ENCODE data around the gene CPNE5. TPM values are rescaled to one million over a fixed set of nuclear protein-coding genes. Genes with fewer than 3 reads are reported as not detected.
"Not testable (repeated sequence)": the region's sequence is repeated elsewhere in the genome, so short reads cannot be mapped to it uniquely, and the experiment has no call there.

Gene CPNE5
- total RNA-seq, 1 donor from 2014 or later, result not detected

DNA sequence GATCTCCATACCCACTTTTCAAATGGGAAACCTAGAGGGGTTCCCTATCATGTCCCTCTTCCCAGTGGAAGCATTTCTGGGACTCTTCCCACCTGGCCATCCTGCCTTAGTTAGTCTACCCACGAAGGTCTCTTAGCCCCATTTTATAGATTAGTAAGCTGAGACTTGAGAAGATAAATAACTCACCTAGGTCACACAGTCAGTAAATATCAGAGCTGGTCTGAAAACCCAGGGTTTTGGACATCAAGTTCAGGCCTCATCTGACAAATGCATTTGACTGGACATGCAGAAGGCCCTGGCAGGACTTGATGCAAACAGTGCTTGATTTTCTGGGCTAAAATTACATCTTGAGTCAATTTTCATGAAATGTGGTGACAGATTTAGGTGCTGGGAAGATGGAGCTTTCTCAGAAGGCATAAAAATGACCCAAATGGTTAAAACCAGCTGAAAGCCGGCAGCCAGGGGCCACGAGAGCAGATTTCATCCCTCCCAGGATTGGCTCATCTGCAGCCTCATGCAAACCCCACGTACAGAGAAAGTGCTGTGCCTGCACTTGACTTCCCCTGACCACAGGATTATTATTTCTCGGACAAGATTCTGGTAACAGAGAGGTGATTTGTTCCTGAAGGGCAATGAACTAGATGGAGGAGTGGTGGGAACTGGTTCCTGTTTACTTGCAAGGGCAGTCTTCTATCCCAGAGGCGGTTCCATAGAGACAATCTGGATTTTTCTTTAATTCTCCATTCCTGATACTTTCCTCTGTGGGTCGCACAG lies 23.1 kb downstream of the CPNE5 start:
- no peak overlapping the region for H3K27ac Mint-ChIP-seq (ENCODE audit: unreplicated experiment)
- no peak for DNase-seq (ENCODE audit: extremely low spot score, unreplicated experiment)
- TF ChIP-seq, protein P1, sequence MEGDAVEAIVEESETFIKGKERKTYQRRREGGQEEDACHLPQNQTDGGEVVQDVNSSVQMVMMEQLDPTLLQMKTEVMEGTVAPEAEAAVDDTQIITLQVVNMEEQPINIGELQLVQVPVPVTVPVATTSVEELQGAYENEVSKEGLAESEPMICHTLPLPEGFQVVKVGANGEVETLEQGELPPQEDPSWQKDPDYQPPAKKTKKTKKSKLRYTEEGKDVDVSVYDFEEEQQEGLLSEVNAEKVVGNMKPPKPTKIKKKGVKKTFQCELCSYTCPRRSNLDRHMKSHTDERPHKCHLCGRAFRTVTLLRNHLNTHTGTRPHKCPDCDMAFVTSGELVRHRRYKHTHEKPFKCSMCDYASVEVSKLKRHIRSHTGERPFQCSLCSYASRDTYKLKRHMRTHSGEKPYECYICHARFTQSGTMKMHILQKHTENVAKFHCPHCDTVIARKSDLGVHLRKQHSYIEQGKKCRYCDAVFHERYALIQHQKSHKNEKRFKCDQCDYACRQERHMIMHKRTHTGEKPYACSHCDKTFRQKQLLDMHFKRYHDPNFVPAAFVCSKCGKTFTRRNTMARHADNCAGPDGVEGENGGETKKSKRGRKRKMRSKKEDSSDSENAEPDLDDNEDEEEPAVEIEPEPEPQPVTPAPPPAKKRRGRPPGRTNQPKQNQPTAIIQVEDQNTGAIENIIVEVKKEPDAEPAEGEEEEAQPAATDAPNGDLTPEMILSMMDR (IDR thresholded peaks at IDR 0.05), result no peak
- H3K27me3 Mint-ChIP-seq (ENCODE audit: unreplicated experiment), result no peaks in the 10 kb centered on the region
- no peak overlapping the region for H3K4me3 Mint-ChIP-seq (ENCODE audit: unreplicated experiment)
- peaks cover 5% of the 10 kb centered on the region for H3K4me1 Mint-ChIP-seq (ENCODE audit: unreplicated experiment)
- no peaks in the 10 kb centered on the region for H3K9me3 Mint-ChIP-seq (ENCODE audit: unreplicated experiment)
- H3K36me3 Mint-ChIP-seq (ENCODE audit: unreplicated experiment), result no peaks in the 10 kb centered on the region

GRCh38 chr6:36814249-36814648 lies 25.0 kb downstream of the CPNE5 start:
- Mint-ChIP-seq H3K27me3 (ENCODE audit: unreplicated experiment) (peaks cover 3% of the 10 kb centered on the region), H3K36me3 (ENCODE audit: unreplicated experiment) (no peaks in the 10 kb centered on the region), H3K4me1 (ENCODE audit: unreplicated experiment) (no peaks in the 10 kb centered on the region), H3K27ac (ENCODE audit: unreplicated experiment) (no peak overlapping the region), H3K4me3 (ENCODE audit: unreplicated experiment) (no peak overlapping the region), H3K9me3 (ENCODE audit: unreplicated experiment) (no peaks in the 10 kb centered on the region)
- no peak for DNase-seq (ENCODE audit: extremely low spot score, unreplicated experiment)
- TF ChIP-seq, protein P1 (IDR thresholded peaks at IDR 0.05), result no peak

DNA sequence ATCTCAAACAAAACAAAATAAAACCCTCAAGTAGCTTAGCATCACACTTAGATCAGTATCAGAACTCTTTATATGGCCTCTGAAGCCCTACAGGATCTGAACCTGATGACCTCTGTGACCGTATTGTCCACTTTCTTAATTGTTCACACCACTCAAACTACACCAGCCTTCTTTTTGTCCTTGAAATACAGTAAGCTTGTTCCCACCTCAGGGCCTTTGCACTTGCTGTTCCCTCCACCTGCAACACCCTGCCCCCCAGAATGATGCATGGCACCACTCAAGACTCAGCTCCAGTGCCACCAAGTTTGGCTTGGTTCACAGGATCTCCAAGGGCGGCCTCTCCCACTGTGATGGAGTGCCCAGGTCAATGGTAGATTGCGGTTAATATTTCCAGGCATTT lies 25.7 kb downstream of the CPNE5 start:
- H3K4me3 Mint-ChIP-seq (ENCODE audit: unreplicated experiment), result no peak overlapping the region
- H3K36me3 Mint-ChIP-seq (ENCODE audit: unreplicated experiment), result no peaks in the 10 kb centered on the region
- H3K27ac Mint-ChIP-seq (ENCODE audit: unreplicated experiment), result no peak overlapping the region
- H3K9me3 Mint-ChIP-seq (ENCODE audit: unreplicated experiment), result no peaks in the 10 kb centered on the region
- peaks cover 4% of the 10 kb centered on the region for H3K27me3 Mint-ChIP-seq (ENCODE audit: unreplicated experiment)
- H3K4me1 Mint-ChIP-seq (ENCODE audit: unreplicated experiment), result no peaks in the 10 kb centered on the region
- TF ChIP-seq, protein P1 (IDR thresholded peaks at IDR 0.05), result no peak
- no peak for DNase-seq (ENCODE audit: extremely low spot score, unreplicated experiment)

DNA sequence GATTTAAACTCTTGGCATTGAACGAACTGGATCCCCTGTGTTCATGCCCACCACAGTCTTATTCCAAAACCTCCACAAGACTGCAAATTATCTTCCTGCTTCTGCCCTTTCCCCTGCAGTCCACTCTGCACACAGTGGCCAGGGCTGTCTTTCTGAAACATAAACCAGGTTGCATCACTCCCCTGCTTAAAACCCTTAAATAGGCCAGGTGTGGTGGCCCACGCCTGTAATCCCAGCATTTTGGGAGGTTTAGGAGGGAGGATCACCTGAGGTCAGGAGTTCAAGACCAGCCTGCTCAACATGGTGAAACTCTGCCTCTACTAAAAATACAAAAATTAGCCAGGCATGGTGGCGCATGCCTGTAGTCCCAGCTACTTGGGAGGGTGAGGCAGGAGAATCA lies 26.2 kb downstream of the CPNE5 start:
- not testable (repeated sequence) for H3K27me3 Mint-ChIP-seq (ENCODE audit: unreplicated experiment); H3K27ac Mint-ChIP-seq (ENCODE audit: unreplicated experiment); DNase-seq (ENCODE audit: extremely low spot score, unreplicated experiment); H3K9me3 Mint-ChIP-seq (ENCODE audit: unreplicated experiment); H3K36me3 Mint-ChIP-seq (ENCODE audit: unreplicated experiment); H3K4me1 Mint-ChIP-seq (ENCODE audit: unreplicated experiment); H3K4me3 Mint-ChIP-seq (ENCODE audit: unreplicated experiment)

GRCh38 chr6:36809941-36810803 lies 29.1 kb downstream of the CPNE5 start:
- DNase-seq (ENCODE audit: extremely low spot score, unreplicated experiment), result no peak
- no peak overlapping the region for H3K4me3 Mint-ChIP-seq (ENCODE audit: unreplicated experiment)
- H3K27me3 Mint-ChIP-seq (ENCODE audit: unreplicated experiment), result peaks cover 21% of the 10 kb centered on the region
- H3K4me1 Mint-ChIP-seq (ENCODE audit: unreplicated experiment), result no peaks in the 10 kb centered on the region
- no peaks in the 10 kb centered on the region for H3K9me3 Mint-ChIP-seq (ENCODE audit: unreplicated experiment)
- no peak overlapping the region for H3K27ac Mint-ChIP-seq (ENCODE audit: unreplicated experiment)
- no peaks in the 10 kb centered on the region for H3K36me3 Mint-ChIP-seq (ENCODE audit: unreplicated experiment)
- TF ChIP-seq, protein P1 (IDR thresholded peaks at IDR 0.05), result no peak
